Esophagus muscularis mucosa (tissue), 4 donors: ENCODE measurements around the gene HMOX1.

Experiments used
- CTCF ChIP-seq, 3 experiments: fragments of 200-600 bp in 2 of 3; fragments of 450-650 bp in 1 of 3; sonication (generic) in 2 of 3; IDR thresholded peaks; one replicate each; pipeline ENCODE4 v1.5.1; 2017 to 2019; ENCODE audit warnings: antibody characterized with exemption in 3 of 3, mild to moderate bottlenecking in 2 of 3, moderate library complexity in 1 of 3
- EP300 ChIP-seq: sonication (generic); formaldehyde crosslinking; IDR thresholded peaks from one replicate; pipeline ENCODE4 v1.6.1; 2017; ENCODE audit warnings: antibody characterized with exemption
- POLR2AphosphoS5 ChIP-seq, 2 donors: sonication (generic); formaldehyde crosslinking; IDR thresholded peaks; one replicate each; pipeline ENCODE4 v1.6.1; 2017; ENCODE audit warnings: antibody characterized with exemption in 2 of 2

DNA sequence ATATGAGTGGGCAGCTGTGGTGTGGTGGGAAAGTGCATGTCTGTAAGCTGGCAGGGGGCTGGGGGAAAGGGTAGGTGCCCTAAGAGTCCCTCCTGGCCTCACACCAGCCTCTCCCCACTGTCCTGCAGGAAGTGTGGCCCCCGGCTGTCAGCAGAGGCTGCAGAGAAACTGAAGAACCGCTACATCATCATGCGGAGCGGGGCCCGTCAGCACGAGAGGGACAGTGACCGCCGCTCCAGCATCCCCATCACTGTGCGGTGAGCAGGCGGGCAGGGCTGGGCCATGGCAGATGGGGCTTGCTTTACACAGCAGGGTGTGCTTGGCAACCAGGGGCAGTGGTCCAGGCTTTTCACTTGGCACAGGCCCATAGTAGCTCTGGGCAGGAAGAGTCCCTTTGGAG is 38.9 kb downstream of the HMOX1 start:
- no peak for TF ChIP-seq POLR2AphosphoS5 (IDR thresholded peaks at IDR 0.05)
- TF ChIP-seq CTCF (IDR thresholded peaks at IDR 0.05): no peak
- no peak for TF ChIP-seq EP300
